Natural killer cell (primary cell): Measurements from ENCODE around the gene GPHN. TPM values are rescaled to one million over a fixed set of nuclear protein-coding genes. Genes with fewer than 3 reads are reported as not detected.
"Not testable (repeated sequence)": the region's sequence is repeated elsewhere in the genome, so short reads cannot be mapped to it uniquely, and the experiment has no call there.

Experiments
- ATAC-seq, 3 donors: fragments of 150-1000 bp in 2 of 3; fragments of 200-7000 bp in 1 of 3; cut with Tn5 transposase; 1 replicate in 1 of 3; 2 replicates in 2 of 3; pipeline ENCODE4 v1.10.0; 2021; ENCODE audit warnings: mild to moderate bottlenecking in 2 of 3, moderate library complexity in 2 of 3
- DNase-seq, 2 donors: peaks; one replicate each; pipeline versions ENCODE4 v3.0.0 to v3.0.0-alpha.2; 2013 to 2021; ENCODE audit warnings: mixed read lengths in 1 of 2
- H3K27ac ChIP-seq: one replicate; pipeline ENCODE4 v1.5.1; 2013; ENCODE audit warnings: mild to moderate bottlenecking, low read length
- H3K27me3 ChIP-seq: one replicate; pipeline ENCODE4 v1.6.1; 2013; ENCODE audit warnings: low read length; ENCODE audit not compliant: control insufficient read depth, insufficient read depth
- H3K36me3 ChIP-seq: one replicate; pipeline ENCODE4 v1.6.1; 2013; ENCODE audit warnings: low read length; ENCODE audit not compliant: control insufficient read depth, insufficient read depth
- H3K4me1 ChIP-seq: one replicate; pipeline ENCODE4 v1.6.1; 2013; ENCODE audit warnings: low read length; ENCODE audit not compliant: control insufficient read depth, insufficient read depth
- H3K4me3 ChIP-seq: one replicate; pipeline ENCODE4 v1.5.1; 2013; ENCODE audit warnings: low read length
- H3K9me3 ChIP-seq: one replicate; pipeline ENCODE4 v1.6.1; 2013; ENCODE audit warnings: low read length; ENCODE audit not compliant: control insufficient read depth, insufficient read depth
- H3K27ac Mint-ChIP-seq, 2 donors: one replicate each; pipeline ENCODE4 v1.8.0; 2022; ENCODE audit warnings: mild to moderate bottlenecking in 2 of 2, mixed read lengths in 2 of 2, moderate library complexity in 1 of 2
- H3K27me3 Mint-ChIP-seq, 2 donors: one replicate each; pipeline ENCODE4 v1.8.0; 2022; ENCODE audit warnings: low read depth in 2 of 2, mixed read lengths in 2 of 2
- H3K36me3 Mint-ChIP-seq: one replicate; pipeline ENCODE4 v1.8.0; 2022; ENCODE audit warnings: mixed read lengths
- H3K4me1 Mint-ChIP-seq, 2 donors: one replicate each; pipeline ENCODE4 v1.8.0; 2022; ENCODE audit warnings: mixed read lengths in 2 of 2
- H3K4me3 Mint-ChIP-seq: one replicate; pipeline ENCODE4 v1.8.0; 2022; ENCODE audit warnings: mild to moderate bottlenecking, moderate library complexity, mixed read lengths
- H3K9me3 Mint-ChIP-seq, 2 donors: one replicate each; pipeline ENCODE4 v1.8.0; 2022; ENCODE audit warnings: mixed read lengths in 2 of 2
- CTCF ChIP-seq: fragments of 200-600 bp; IDR thresholded peaks from one replicate; pipeline ENCODE4 v1.8.0; 2022; ENCODE audit warnings: antibody characterized with exemption
- WGBS: methylation state at CpG from one replicate; pipeline ENCODE4 v1.1.7; 2013; ENCODE audit warnings: missing lambda C conversion rate; ENCODE audit not compliant: insufficient coverage; 5-methylcytosine and 5-hydroxymethylcytosine counted together
- intact Hi-C: fragments of 100-400 bp; cut with micrococcal nuclease; formaldehyde crosslinking; loops from one replicate; pipeline ENCODE4 v1.14.2; 2022
- total RNA-seq, 4 donors: library from RNA; stranded (reverse); fragments of 120-200 nt in 1 of 4; gene quantifications; one replicate each; pipeline versions ENCODE4 v1.2.3 to v1.2.4, GENCODE V29; 2013 to 2022

GPHN gene
- total RNA-seq, 3 donors from 2014 or later (not counting 1 experiment from before 2014, with no cell fraction given), result 6.3 to 9.4 (median 8.7) TPM

GRCh38 chr14:66541627-66542026 is 33.7 kb downstream of the GPHN start:
- H3K4me3 ChIP-seq, result no peak overlapping the region
- peaks cover 0 to 7% of the 10 kb centered on the region in 2 donors for H3K4me1 Mint-ChIP-seq

GRCh38 chr14:66543996-66544395 is 36.0 kb downstream of the GPHN start:
- Mint-ChIP-seq H3K4me3 (no peak overlapping the region), H3K27ac (no peak overlapping the region), H3K9me3 (no peaks in the 10 kb centered on the region), H3K4me1 (peaks cover 0 to 7% of the 10 kb centered on the region in 2 donors), H3K36me3 (no peaks in the 10 kb centered on the region), H3K27me3 (no peaks in the 10 kb centered on the region)
- H3K4me1 ChIP-seq, result no peaks in the 10 kb centered on the region
- no peak overlapping the region for H3K4me3 ChIP-seq
- TF ChIP-seq CTCF, result no peak
- intact Hi-C loops, result no loop called here
- 67% methylated on average over 2 of the region's 2 CpGs for WGBS
- no peak overlapping the region for H3K27ac ChIP-seq
- no peak for ATAC-seq
- no peaks in the 10 kb centered on the region for H3K36me3 ChIP-seq
- no peaks in the 10 kb centered on the region for H3K9me3 ChIP-seq
- no peak for DNase-seq
- H3K27me3 ChIP-seq, result no peaks in the 10 kb centered on the region

More at GRCh38 chr14:66541627-66542026, 33.7 kb downstream of the GPHN start:
- Histone ChIP-seq H3K27me3 (no peaks in the 10 kb centered on the region), H3K4me1 (no peaks in the 10 kb centered on the region), H3K9me3 (no peaks in the 10 kb centered on the region), H3K36me3 (no peaks in the 10 kb centered on the region), H3K27ac (no peak overlapping the region)
- 96% methylated on average over 2 of the region's 3 CpGs for WGBS
- Mint-ChIP-seq H3K4me3 (no peak overlapping the region), H3K27me3 (no peaks in the 10 kb centered on the region), H3K36me3 (no peaks in the 10 kb centered on the region), H3K9me3 (no peaks in the 10 kb centered on the region), H3K27ac (no peak overlapping the region)
- ATAC-seq (no peak), DNase-seq (no peak)
- no peak for TF ChIP-seq CTCF
- intact Hi-C loops, result no loop called here

GRCh38 chr14:66545191-66545590 is 37.2 kb downstream of the GPHN start:
- H3K4me1 ChIP-seq, DNase-seq, intact Hi-C loops, H3K4me3 Mint-ChIP-seq, H3K9me3 ChIP-seq, H3K36me3 Mint-ChIP-seq, H3K27ac ChIP-seq, H3K27me3 ChIP-seq, H3K9me3 Mint-ChIP-seq, H3K27ac Mint-ChIP-seq, H3K4me1 Mint-ChIP-seq, H3K4me3 ChIP-seq, H3K36me3 ChIP-seq, ATAC-seq, H3K27me3 Mint-ChIP-seq: not testable (repeated sequence)
- WGBS, result 100% methylated on average over 1 of the region's 32 CpGs

GRCh38 chr14:66545751-66546150 is 37.8 kb downstream of the GPHN start:
- intact Hi-C loops, result not testable (repeated sequence)

More at GRCh38 chr14:66545751-66546150, 37.8 kb downstream of the GPHN start:
- not testable (repeated sequence) for H3K36me3 Mint-ChIP-seq, H3K27ac ChIP-seq, H3K4me1 ChIP-seq, H3K27me3 ChIP-seq, H3K4me3 ChIP-seq, H3K4me3 Mint-ChIP-seq, H3K27me3 Mint-ChIP-seq, H3K9me3 ChIP-seq, DNase-seq, H3K27ac Mint-ChIP-seq, H3K9me3 Mint-ChIP-seq, ATAC-seq, H3K4me1 Mint-ChIP-seq, H3K36me3 ChIP-seq
- WGBS, result 96% methylated on average over 24 of the region's 32 CpGs
